ENCODE measurements around the gene ERVFRD-1.

The ERVFRD-1 gene

GRCh38 chr6:11110921-11111768 lies at the start of gene ERVFRD-1:
Gene ERVFRD-1, minus strand, starts transcription at chr6:11111725. Its CDS starts 6,415 bp downstream, at chr6:11105310.
- ATAC-seq = no peak
- TF ChIP-seq ZNF565 (CRISPR knock-in tag; conservative IDR thresholded peaks at IDR 0.05; ENCODE audit: low read depth) = no peak

GRCh38 chr6:11160199-11160598 lies 48.7 kb upstream of the ERVFRD-1 start:
- TF ChIP-seq GLIS3 (CRISPR knock-in tag; IDR thresholded peaks at IDR 0.05) = no peak
- TF ChIP-seq SNAI2 (CRISPR knock-in tag; IDR thresholded peaks at IDR 0.05) = no peak
- no peak for TF ChIP-seq OSR1 (CRISPR knock-in tag; IDR thresholded peaks at IDR 0.05)
- TF ChIP-seq CREB5 (CRISPR knock-in tag; IDR thresholded peaks at IDR 0.05; ENCODE audit: low read depth) = no peak
- TF ChIP-seq ZNF70 (CRISPR knock-in tag; IDR thresholded peaks at IDR 0.05) = no peak
- TF ChIP-seq PPARA (CRISPR knock-in tag; IDR thresholded peaks at IDR 0.05; ENCODE audit: borderline replicate concordance) = no peak
- TF ChIP-seq, protein P1, sequence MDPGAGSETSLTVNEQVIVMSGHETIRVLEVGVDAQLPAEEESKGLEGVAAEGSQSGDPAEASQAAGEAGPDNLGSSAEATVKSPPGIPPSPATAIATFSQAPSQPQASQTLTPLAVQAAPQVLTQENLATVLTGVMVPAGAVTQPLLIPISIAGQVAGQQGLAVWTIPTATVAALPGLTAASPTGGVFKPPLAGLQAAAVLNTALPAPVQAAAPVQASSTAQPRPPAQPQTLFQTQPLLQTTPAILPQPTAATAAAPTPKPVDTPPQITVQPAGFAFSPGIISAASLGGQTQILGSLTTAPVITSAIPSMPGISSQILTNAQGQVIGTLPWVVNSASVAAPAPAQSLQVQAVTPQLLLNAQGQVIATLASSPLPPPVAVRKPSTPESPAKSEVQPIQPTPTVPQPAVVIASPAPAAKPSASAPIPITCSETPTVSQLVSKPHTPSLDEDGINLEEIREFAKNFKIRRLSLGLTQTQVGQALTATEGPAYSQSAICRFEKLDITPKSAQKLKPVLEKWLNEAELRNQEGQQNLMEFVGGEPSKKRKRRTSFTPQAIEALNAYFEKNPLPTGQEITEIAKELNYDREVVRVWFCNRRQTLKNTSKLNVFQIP (CRISPR knock-in tag; IDR thresholded peaks at IDR 0.05; ENCODE audit: borderline replicate concordance, low read depth) = no peak
- TF ChIP-seq ZC3H10 (CRISPR knock-in tag; IDR thresholded peaks at IDR 0.05) = no peak
- TF ChIP-seq ZNF8 (CRISPR knock-in tag; IDR thresholded peaks at IDR 0.05) = no peak
- TF ChIP-seq, protein P2, sequence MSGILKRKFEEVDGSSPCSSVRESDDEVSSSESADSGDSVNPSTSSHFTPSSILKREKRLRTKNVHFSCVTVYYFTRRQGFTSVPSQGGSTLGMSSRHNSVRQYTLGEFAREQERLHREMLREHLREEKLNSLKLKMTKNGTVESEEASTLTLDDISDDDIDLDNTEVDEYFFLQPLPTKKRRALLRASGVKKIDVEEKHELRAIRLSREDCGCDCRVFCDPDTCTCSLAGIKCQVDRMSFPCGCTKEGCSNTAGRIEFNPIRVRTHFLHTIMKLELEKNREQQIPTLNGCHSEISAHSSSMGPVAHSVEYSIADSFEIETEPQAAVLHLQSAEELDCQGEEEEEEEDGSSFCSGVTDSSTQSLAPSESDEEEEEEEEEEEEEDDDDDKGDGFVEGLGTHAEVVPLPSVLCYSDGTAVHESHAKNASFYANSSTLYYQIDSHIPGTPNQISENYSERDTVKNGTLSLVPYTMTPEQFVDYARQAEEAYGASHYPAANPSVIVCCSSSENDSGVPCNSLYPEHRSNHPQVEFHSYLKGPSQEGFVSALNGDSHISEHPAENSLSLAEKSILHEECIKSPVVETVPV (CRISPR knock-in tag; IDR thresholded peaks at IDR 0.05) = no peak
- no peak for TF ChIP-seq ESRRG (CRISPR knock-in tag; IDR thresholded peaks at IDR 0.05)
- TF ChIP-seq PATZ1 (CRISPR knock-in tag; IDR thresholded peaks at IDR 0.05; ENCODE audit: borderline replicate concordance) = no peak
- no peak for TF ChIP-seq ZNF565 (CRISPR knock-in tag; conservative IDR thresholded peaks at IDR 0.05; ENCODE audit: low read depth)
- TF ChIP-seq ZFP30 (CRISPR knock-in tag; IDR thresholded peaks at IDR 0.05) = no peak
- ATAC-seq = no peak

DNA sequence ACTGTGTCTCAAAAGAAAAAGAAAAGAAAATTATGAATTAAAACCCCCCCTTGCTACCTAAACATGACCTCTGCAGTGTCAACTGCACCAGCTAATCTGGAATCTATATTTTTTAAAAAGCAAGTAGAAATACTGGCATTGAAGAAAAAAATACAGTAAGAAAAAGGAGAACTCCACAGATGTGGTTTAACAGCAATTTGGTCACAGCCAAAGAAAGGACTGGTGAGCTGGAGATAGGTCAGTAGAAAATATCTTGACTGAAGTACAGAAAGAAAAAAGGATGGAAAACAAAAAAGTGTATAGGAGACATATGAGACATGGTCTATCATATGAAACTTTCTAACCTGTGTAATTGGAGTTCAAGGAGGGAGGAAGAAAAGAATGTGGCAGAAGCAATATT lies 44.1 kb upstream of the ERVFRD-1 start:
- ATAC-seq = no peak
- TF ChIP-seq CREB5 (CRISPR knock-in tag; IDR thresholded peaks at IDR 0.05; ENCODE audit: low read depth) (no peak), ZFP30 (CRISPR knock-in tag; IDR thresholded peaks at IDR 0.05) (no peak), ZC3H10 (CRISPR knock-in tag; IDR thresholded peaks at IDR 0.05) (no peak), ZFP3 (CRISPR knock-in tag; IDR thresholded peaks at IDR 0.05) (no peak), ISL1 (CRISPR knock-in tag; IDR thresholded peaks at IDR 0.05) (no peak), TOX (CRISPR knock-in tag; IDR thresholded peaks at IDR 0.05; ENCODE audit: borderline replicate concordance) (no peak), ZNF8 (CRISPR knock-in tag; IDR thresholded peaks at IDR 0.05) (no peak), ARNTL (CRISPR knock-in tag; IDR thresholded peaks at IDR 0.05; ENCODE audit: borderline replicate concordance, low read depth) (no peak), CSDC2 (CRISPR knock-in tag; IDR thresholded peaks at IDR 0.05) (no peak), ZNF565 (CRISPR knock-in tag; conservative IDR thresholded peaks at IDR 0.05; ENCODE audit: low read depth) (no peak)
- TF ChIP-seq, protein P1 (CRISPR knock-in tag; IDR thresholded peaks at IDR 0.05; ENCODE audit: borderline replicate concordance, low read depth) = no peak
- TF ChIP-seq, protein P2 (CRISPR knock-in tag; IDR thresholded peaks at IDR 0.05) = no peak

All from SK-N-SH treated with all-trans-retinoic acid at 6 μM for 48 hours (cell line).